Upper lobe of left lung (tissue), 4 donors: ENCODE results near the gene PDE7B.

Experiments used
- POLR2AphosphoS5 ChIP-seq, 2 donors: sonication (generic); formaldehyde crosslinking; IDR thresholded peaks; one replicate each; pipeline ENCODE4 v1.5.1; 2017; ENCODE audit warnings: antibody characterized with exemption in 2 of 2
- TF ChIP-seq, protein P1 (sequence below), 6 experiments: fragments of 450-650 bp in 4 of 6; fragments of 200-600 bp in 2 of 6; sonication (generic) in 2 of 6; IDR thresholded peaks; one replicate each; pipeline ENCODE4 v1.5.1; 2016 to 2019; ENCODE audit warnings: antibody characterized with exemption in 6 of 6

DNA sequence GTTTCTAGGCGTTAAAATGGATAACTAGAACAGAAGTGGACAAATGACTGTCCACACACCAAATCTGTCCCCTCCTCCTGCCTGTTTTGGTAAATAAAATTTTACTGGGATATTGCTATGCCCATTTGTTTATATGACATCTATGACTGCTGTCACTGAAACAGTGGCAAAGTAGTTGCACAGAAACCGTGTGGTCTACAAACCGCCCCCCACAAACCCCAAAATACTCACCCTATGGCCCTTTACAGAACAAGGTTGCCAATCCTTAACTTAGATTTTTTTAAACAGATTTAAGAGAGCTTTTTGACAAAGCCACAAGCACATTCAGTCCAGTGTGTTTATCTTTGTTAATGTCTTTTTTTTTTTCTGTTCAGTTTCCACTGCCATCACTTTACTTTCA is 260.8 kb downstream of the PDE7B start:
- TF ChIP-seq POLR2AphosphoS5 (IDR thresholded peaks at IDR 0.05): no peak
- TF ChIP-seq, protein P1, sequence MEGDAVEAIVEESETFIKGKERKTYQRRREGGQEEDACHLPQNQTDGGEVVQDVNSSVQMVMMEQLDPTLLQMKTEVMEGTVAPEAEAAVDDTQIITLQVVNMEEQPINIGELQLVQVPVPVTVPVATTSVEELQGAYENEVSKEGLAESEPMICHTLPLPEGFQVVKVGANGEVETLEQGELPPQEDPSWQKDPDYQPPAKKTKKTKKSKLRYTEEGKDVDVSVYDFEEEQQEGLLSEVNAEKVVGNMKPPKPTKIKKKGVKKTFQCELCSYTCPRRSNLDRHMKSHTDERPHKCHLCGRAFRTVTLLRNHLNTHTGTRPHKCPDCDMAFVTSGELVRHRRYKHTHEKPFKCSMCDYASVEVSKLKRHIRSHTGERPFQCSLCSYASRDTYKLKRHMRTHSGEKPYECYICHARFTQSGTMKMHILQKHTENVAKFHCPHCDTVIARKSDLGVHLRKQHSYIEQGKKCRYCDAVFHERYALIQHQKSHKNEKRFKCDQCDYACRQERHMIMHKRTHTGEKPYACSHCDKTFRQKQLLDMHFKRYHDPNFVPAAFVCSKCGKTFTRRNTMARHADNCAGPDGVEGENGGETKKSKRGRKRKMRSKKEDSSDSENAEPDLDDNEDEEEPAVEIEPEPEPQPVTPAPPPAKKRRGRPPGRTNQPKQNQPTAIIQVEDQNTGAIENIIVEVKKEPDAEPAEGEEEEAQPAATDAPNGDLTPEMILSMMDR (IDR thresholded peaks at IDR 0.05): no peak
